Measurements from ENCODE around the gene KBTBD12.

Gene KBTBD12

GRCh38 chr3:127953091-127954035, 38.3 kb downstream of the KBTBD12 start:
- TF ChIP-seq FOXP2 (optimal IDR thresholded peaks at IDR 0.05; ENCODE audit: borderline replicate concordance, extremely low read depth, extremely low read length, insufficient read depth) (no peak), TAF1 (IDR thresholded peaks at IDR 0.05; ENCODE audit: borderline replicate concordance, insufficient read depth, low read length) (no peak), REST (IDR thresholded peaks at IDR 0.05; ENCODE audit: insufficient read depth in 1 of 2, low read depth in 2 of 2, low read length in 2 of 2) (no peak), POLR2AphosphoS5 (IDR thresholded peaks at IDR 0.05; ENCODE audit: low read depth, low read length) (no peak), SIN3A (IDR thresholded peaks at IDR 0.05; ENCODE audit: borderline replicate concordance, insufficient read depth, low read length) (no peak)

- TF ChIP-seq POLR2AphosphoS5 (IDR thresholded peaks at IDR 0.05; ENCODE audit: low read depth, low read length) (no peak), SIN3A (IDR thresholded peaks at IDR 0.05; ENCODE audit: borderline replicate concordance, insufficient read depth, low read length) (no peak), REST (IDR thresholded peaks at IDR 0.05; ENCODE audit: insufficient read depth in 1 of 2, low read depth in 2 of 2, low read length in 2 of 2) (no peak), TAF1 (IDR thresholded peaks at IDR 0.05; ENCODE audit: borderline replicate concordance, insufficient read depth, low read length) (no peak), FOXP2 (optimal IDR thresholded peaks at IDR 0.05; ENCODE audit: borderline replicate concordance, extremely low read depth, extremely low read length, insufficient read depth) (no peak)
These were observed 39.6 kb downstream of the KBTBD12 start for GRCh38 chr3:127954640-127955039.

GRCh38 chr3:127955728-127956127, 40.7 kb downstream of the KBTBD12 start:
- TF ChIP-seq SIN3A (IDR thresholded peaks at IDR 0.05; ENCODE audit: borderline replicate concordance, insufficient read depth, low read length) (no peak), REST (IDR thresholded peaks at IDR 0.05; ENCODE audit: insufficient read depth in 1 of 2, low read depth in 2 of 2, low read length in 2 of 2) (no peak), FOXP2 (optimal IDR thresholded peaks at IDR 0.05; ENCODE audit: borderline replicate concordance, extremely low read depth, extremely low read length, insufficient read depth) (no peak), TAF1 (IDR thresholded peaks at IDR 0.05; ENCODE audit: borderline replicate concordance, insufficient read depth, low read length) (no peak), POLR2AphosphoS5 (IDR thresholded peaks at IDR 0.05; ENCODE audit: low read depth, low read length) (no peak)

GRCh38 chr3:127959041-127959440, 44.0 kb downstream of the KBTBD12 start:
- TF ChIP-seq FOXP2 (optimal IDR thresholded peaks at IDR 0.05; ENCODE audit: borderline replicate concordance, extremely low read depth, extremely low read length, insufficient read depth): no peak

- no peak for TF ChIP-seq FOXP2 (optimal IDR thresholded peaks at IDR 0.05; ENCODE audit: borderline replicate concordance, extremely low read depth, extremely low read length, insufficient read depth)
- no peak for TF ChIP-seq POLR2AphosphoS5 (IDR thresholded peaks at IDR 0.05; ENCODE audit: low read depth, low read length)
- no peak for TF ChIP-seq SIN3A (IDR thresholded peaks at IDR 0.05; ENCODE audit: borderline replicate concordance, insufficient read depth, low read length)
- no peak for TF ChIP-seq REST (IDR thresholded peaks at IDR 0.05; ENCODE audit: insufficient read depth in 1 of 2, low read depth in 2 of 2, low read length in 2 of 2)
- no peak for TF ChIP-seq TAF1 (IDR thresholded peaks at IDR 0.05; ENCODE audit: borderline replicate concordance, insufficient read depth, low read length)
These were observed 44.8 kb downstream of the KBTBD12 start for GRCh38 chr3:127959873-127960272.

All from PFSK-1 (cell line).